Choroid plexus epithelial cell (primary cell): ENCODE data around the gene INPP5F.
"Not testable (repeated sequence)": the region's sequence is repeated elsewhere in the genome, so short reads cannot be mapped to it uniquely, and the experiment has no call there.

Experiments used
- DNase-seq: peaks from one replicate; pipeline ENCODE4 v3.0.0-alpha.2; 2010; ENCODE audit warnings: low read depth
- H3K4me3 ChIP-seq: 2 replicates; pipeline ENCODE4 v1.5.1; 2011; ENCODE audit warnings: low read depth, mild to moderate bottlenecking, control low read depth, low read length, moderate library complexity
- CTCF ChIP-seq: conservative IDR thresholded peaks from 2 replicates; pipeline ENCODE4 v1.5.1; 2011; ENCODE audit warnings: low read depth, mild to moderate bottlenecking, control low read depth, inconsistent platforms, low read length, moderate library complexity

Gene INPP5F

GRCh38 chr10:119860866-119861607, 135.2 kb downstream of the INPP5F start:
- H3K4me3 ChIP-seq: no peak overlapping the region
- no peak for TF ChIP-seq CTCF
- DNase-seq: no peak

GRCh38 chr10:119862524-119862923, 136.7 kb downstream of the INPP5F start:
- DNase-seq: no peak
- no peak overlapping the region for H3K4me3 ChIP-seq
- TF ChIP-seq CTCF: no peak

- no peak overlapping the region for H3K4me3 ChIP-seq
- TF ChIP-seq CTCF: no peak
- no peak for DNase-seq
Measured at GRCh38 chr10:119863951-119864565, 138.2 kb downstream of the INPP5F start.

GRCh38 chr10:119865699-119866240, 139.9 kb downstream of the INPP5F start:
- DNase-seq: no peak
- no peak overlapping the region for H3K4me3 ChIP-seq
- TF ChIP-seq CTCF: no peak

- no peak overlapping the region for H3K4me3 ChIP-seq
- no peak for DNase-seq
- TF ChIP-seq CTCF: no peak
Measured at GRCh38 chr10:119867317-119867716, 141.5 kb downstream of the INPP5F start.

- DNase-seq, H3K4me3 ChIP-seq: not testable (repeated sequence)
Measured at GRCh38 chr10:119869398-119869797, 143.5 kb downstream of the INPP5F start.

- peak overlapping the region; percentile 82 for H3K4me3 ChIP-seq
- peak; percentile 48 for DNase-seq
- no peak for TF ChIP-seq CTCF
Measured at GRCh38 chr10:119871881-119872609, 146.2 kb downstream of the INPP5F start.
